K562 (cell line): ENCODE data around the gene ERGIC3. TPM values are rescaled to one million over a fixed set of nuclear protein-coding genes. Genes with fewer than 3 reads are reported as not detected.

ENCODE experiments used
- ARID3B ChIP-seq: fragments of 250-450 bp; sonication (Bioruptor Pico); IDR thresholded peaks from 2 replicates; pipeline ENCODE4 v1.4.0; 2020; ENCODE audit warnings: borderline replicate concordance
- BCL6 ChIP-seq: fragments of 250-450 bp; sonication (Bioruptor Pico); IDR thresholded peaks from 2 replicates; pipeline ENCODE4 v1.4.0; 2020
- CAMTA2 ChIP-seq: fragments of 250-450 bp; sonication (Bioruptor Pico); conservative IDR thresholded peaks from 2 replicates; pipeline ENCODE4 v1.5.1; 2022
- CHD7 ChIP-seq: fragments of 200-600 bp; sonication (generic); IDR thresholded peaks from one replicate; pipeline ENCODE4 v1.6.1; 2012; ENCODE audit warnings: mild to moderate bottlenecking, low read depth, low read length, inconsistent platforms
- L3MBTL2 ChIP-seq: fragments of 450-650 bp; IDR thresholded peaks from 2 replicates; pipeline ENCODE4 v1.6.1; 2016; ENCODE audit warnings: mild to moderate bottlenecking, moderate library complexity
- NBN ChIP-seq: fragments of 450-650 bp; IDR thresholded peaks from 2 replicates; pipeline ENCODE4 v1.6.1; 2016; ENCODE audit warnings: low read depth, mild to moderate bottlenecking
- NCOA6 ChIP-seq: fragments of 450-650 bp; IDR thresholded peaks from 2 replicates; pipeline ENCODE4 v1.6.1; 2017; ENCODE audit warnings: mild to moderate bottlenecking
- NONO ChIP-seq, 2 experiments: fragments of 200-400 bp in 1 of 2; fragments of 450-650 bp in 1 of 2; formaldehyde crosslinking in 1 of 2; IDR thresholded peaks; 2 replicates each; pipeline ENCODE4 v1.6.1; 2017; ENCODE audit warnings: low read depth in 2 of 2, mild to moderate bottlenecking in 2 of 2, moderate library complexity in 2 of 2, low read length in 1 of 2
- PPARD ChIP-seq: fragments of 250-450 bp; sonication (Bioruptor Pico); IDR thresholded peaks from 2 replicates; pipeline ENCODE4 v1.8.0; 2022; ENCODE audit warnings: inconsistent platforms, mild to moderate bottlenecking, moderate library complexity
- SIRT6 ChIP-seq: IDR thresholded peaks from one replicate; pipeline ENCODE4 v1.6.1; 2012; ENCODE audit warnings: low read depth, mild to moderate bottlenecking, control low read depth, inconsistent platforms, low read length, moderate library complexity
- polyA plus RNA-seq, 8 experiments: library from polyadenylated mRNA; depleted of rRNA in 4 of 8; stranded (reverse) in 5 of 8; unstranded in 3 of 8; fragments of >200 nt; fragmentation: Nextera tagmentation in 2 of 8; fragmentation: Illumina TruSeq in 1 of 8; extraction: Ambion mirVana in 2 of 8; extraction: Trizol in 1 of 8; gene quantifications; 2 replicates each; pipeline versions ENCODE4 v1.2.1 to v1.2.3, GENCODE V29; 2011 to 2014; ENCODE audit warnings: inconsistent platforms in 1 of 8, missing spikeins in 1 of 8
- total RNA-seq, 7 experiments: library from RNA; depleted of rRNA in 6 of 7; stranded (reverse); fragments of >200 nt in 6 of 7; fragmentation: Illumina TruSeq in 2 of 7; extraction: Trizol in 2 of 7; gene quantifications; 2 replicates each; pipeline versions ENCODE4 v1.2.1 to v1.2.3, GENCODE V29; 2011 to 2021; ENCODE audit warnings: low replicate concordance in 1 of 7
- TF ChIP-seq, protein P1 (sequence below): sonication (generic); formaldehyde crosslinking; IDR thresholded peaks from 2 replicates; pipeline ENCODE4 v1.8.1; 2023; ENCODE audit warnings: mild to moderate bottlenecking, missing genetic modification reagents

ERGIC3 gene
- total and polyA plus RNA-seq, 9 of the 15 experiments (the other 6 are each of a cell fraction or from before 2014, with no cell fraction given) = 121 to 278 (median 184) TPM

DNA sequence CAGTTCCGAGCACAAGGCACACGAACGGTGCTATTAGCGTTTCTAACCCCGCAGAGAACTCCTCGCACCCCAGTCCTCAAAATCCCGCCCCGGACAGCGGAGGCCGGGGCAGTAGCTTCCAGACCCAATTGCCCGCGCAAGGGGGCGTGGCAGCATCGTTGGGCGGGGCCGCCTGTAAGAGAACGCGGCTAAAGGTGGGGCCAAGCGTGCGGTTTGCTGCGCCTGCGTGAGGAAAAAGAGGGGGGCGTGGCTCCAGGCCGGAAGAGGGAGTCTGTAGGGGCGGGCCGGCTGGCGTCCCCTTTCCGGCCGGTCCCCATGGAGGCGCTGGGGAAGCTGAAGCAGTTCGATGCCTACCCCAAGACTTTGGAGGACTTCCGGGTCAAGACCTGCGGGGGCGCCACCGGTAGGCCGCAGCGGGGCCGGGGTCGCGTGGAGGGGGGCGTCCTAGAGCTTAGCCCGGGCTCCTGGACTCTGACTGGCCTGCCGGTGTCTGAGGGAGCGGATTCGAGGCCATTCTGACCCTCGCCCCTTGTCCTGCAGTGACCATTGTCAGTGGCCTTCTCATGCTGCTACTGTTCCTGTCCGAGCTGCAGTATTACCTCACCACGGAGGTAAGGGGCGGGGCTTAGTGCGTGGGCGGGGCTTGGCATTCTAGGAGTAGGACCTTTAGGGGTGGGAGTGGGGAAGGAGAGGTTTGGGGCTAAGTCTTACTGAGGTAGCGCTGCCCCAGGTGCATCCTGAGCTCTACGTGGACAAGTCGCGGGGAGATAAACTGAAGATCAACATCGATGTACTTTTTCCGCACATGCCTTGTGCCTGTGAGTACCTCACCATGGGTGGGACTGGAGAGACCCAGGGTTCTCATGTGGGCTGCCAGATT lies at the start of gene ERGIC3 (continued):
- TF ChIP-seq ARID3B (no peak), CAMTA2 (CRISPR knock-in tag) (no peak), SIRT6 (no peak), CHD7 (no peak), PPARD (CRISPR knock-in tag) (no peak), L3MBTL2 (peak; percentile 95), NBN (no peak), NONO (IDR thresholded peaks at IDR 0.05; ENCODE audit: low read depth in 2 of 2, low read length in 1 of 2) (no peak), NCOA6 (no peak), BCL6 (CRISPR knock-in tag) (no peak)
- TF ChIP-seq, protein P1, sequence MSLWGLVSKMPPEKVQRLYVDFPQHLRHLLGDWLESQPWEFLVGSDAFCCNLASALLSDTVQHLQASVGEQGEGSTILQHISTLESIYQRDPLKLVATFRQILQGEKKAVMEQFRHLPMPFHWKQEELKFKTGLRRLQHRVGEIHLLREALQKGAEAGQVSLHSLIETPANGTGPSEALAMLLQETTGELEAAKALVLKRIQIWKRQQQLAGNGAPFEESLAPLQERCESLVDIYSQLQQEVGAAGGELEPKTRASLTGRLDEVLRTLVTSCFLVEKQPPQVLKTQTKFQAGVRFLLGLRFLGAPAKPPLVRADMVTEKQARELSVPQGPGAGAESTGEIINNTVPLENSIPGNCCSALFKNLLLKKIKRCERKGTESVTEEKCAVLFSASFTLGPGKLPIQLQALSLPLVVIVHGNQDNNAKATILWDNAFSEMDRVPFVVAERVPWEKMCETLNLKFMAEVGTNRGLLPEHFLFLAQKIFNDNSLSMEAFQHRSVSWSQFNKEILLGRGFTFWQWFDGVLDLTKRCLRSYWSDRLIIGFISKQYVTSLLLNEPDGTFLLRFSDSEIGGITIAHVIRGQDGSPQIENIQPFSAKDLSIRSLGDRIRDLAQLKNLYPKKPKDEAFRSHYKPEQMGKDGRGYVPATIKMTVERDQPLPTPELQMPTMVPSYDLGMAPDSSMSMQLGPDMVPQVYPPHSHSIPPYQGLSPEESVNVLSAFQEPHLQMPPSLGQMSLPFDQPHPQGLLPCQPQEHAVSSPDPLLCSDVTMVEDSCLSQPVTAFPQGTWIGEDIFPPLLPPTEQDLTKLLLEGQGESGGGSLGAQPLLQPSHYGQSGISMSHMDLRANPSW (CRISPR knock-in tag) = no peak
